Measurements from ENCODE around the gene CLIC1. TPM values are rescaled to one million over a fixed set of nuclear protein-coding genes. Genes with fewer than 3 reads are reported as not detected.

Gene CLIC1
- total RNA-seq, 2 donors from 2014 or later: 222 to 251 TPM

- Histone ChIP-seq H3K9me3 (no peaks in the 10 kb centered on the region), H3K27me3 (replicated peaks; ENCODE audit: insufficient read depth) (no peaks in the 10 kb centered on the region), H3K4me1 (ENCODE audit: control insufficient read depth in 1 of 2, low read depth in 2 of 2) (peaks cover 9 to 24% of the 10 kb centered on the region in 2 donors), H3K36me3 (no peaks in the 10 kb centered on the region), H3K4me3 (no peak overlapping the region), H3K27ac (no peak overlapping the region)
- TF ChIP-seq, protein P1, sequence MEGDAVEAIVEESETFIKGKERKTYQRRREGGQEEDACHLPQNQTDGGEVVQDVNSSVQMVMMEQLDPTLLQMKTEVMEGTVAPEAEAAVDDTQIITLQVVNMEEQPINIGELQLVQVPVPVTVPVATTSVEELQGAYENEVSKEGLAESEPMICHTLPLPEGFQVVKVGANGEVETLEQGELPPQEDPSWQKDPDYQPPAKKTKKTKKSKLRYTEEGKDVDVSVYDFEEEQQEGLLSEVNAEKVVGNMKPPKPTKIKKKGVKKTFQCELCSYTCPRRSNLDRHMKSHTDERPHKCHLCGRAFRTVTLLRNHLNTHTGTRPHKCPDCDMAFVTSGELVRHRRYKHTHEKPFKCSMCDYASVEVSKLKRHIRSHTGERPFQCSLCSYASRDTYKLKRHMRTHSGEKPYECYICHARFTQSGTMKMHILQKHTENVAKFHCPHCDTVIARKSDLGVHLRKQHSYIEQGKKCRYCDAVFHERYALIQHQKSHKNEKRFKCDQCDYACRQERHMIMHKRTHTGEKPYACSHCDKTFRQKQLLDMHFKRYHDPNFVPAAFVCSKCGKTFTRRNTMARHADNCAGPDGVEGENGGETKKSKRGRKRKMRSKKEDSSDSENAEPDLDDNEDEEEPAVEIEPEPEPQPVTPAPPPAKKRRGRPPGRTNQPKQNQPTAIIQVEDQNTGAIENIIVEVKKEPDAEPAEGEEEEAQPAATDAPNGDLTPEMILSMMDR (IDR thresholded peaks at IDR 0.05): no peak
- DNase-seq (ENCODE audit: low spot score) (no peak), ATAC-seq (ENCODE audit: insufficient number of reproducible peaks, low FRiP score, low read depth) (no peak)
These were observed 5.5 kb upstream of the CLIC1 start for GRCh38 chr6:31741815-31742214.

- TF ChIP-seq, protein P1 (IDR thresholded peaks at IDR 0.05): no peak
- peak overlapping the region; percentile 94 for H3K4me3 ChIP-seq
- no peak overlapping the region for H3K27ac ChIP-seq
- H3K4me1 ChIP-seq (ENCODE audit: control insufficient read depth in 1 of 2, low read depth in 2 of 2): peaks cover 12 to 28% of the 10 kb centered on the region in 2 donors
- H3K9me3 ChIP-seq: no peaks in the 10 kb centered on the region
- H3K36me3 ChIP-seq: no peaks in the 10 kb centered on the region
- ATAC-seq (ENCODE audit: insufficient number of reproducible peaks, low FRiP score, low read depth): no peak
- no peak for DNase-seq (ENCODE audit: low spot score)
- H3K27me3 ChIP-seq (replicated peaks; ENCODE audit: insufficient read depth): no peaks in the 10 kb centered on the region
These were observed 4.3 kb upstream of the CLIC1 start for GRCh38 chr6:31740397-31741223.

GRCh38 chr6:31739639-31740396 lies 3.5 kb upstream of the CLIC1 start, which contains the start of gene MSH5:
Gene MSH5 (plus strand): TSS chr6:31740005. CDS start chr6:31740467, 462 bp downstream.
- ATAC-seq (ENCODE audit: insufficient number of reproducible peaks, low FRiP score, low read depth) (peak; percentile 91), DNase-seq (ENCODE audit: low spot score) (peak; percentile 95)
- TF ChIP-seq, protein P1 (IDR thresholded peaks at IDR 0.05): no peak
- no peaks in the 10 kb centered on the region for H3K36me3 ChIP-seq
- H3K27me3 ChIP-seq (replicated peaks; ENCODE audit: insufficient read depth): no peaks in the 10 kb centered on the region
- H3K27ac ChIP-seq: no peak within 1 kb of the TSS
- no peaks in the 10 kb centered on the region for H3K9me3 ChIP-seq
- peaks cover 12 to 28% of the 10 kb centered on the region in 2 donors for H3K4me1 ChIP-seq (ENCODE audit: control insufficient read depth in 1 of 2, low read depth in 2 of 2)
- peak within 1 kb of the TSS; percentile 94 for H3K4me3 ChIP-seq

GRCh38 chr6:31737991-31738979 lies 2.0 kb upstream of the CLIC1 start:
- Histone ChIP-seq H3K9me3 (no peaks in the 10 kb centered on the region), H3K27ac (peak overlapping the region in 1 of 2 donors; percentile 96), H3K4me1 (ENCODE audit: control insufficient read depth in 1 of 2, low read depth in 2 of 2) (peaks cover 21 to 43% of the 10 kb centered on the region in 2 donors), H3K4me3 (peak overlapping the region; percentile 13), H3K27me3 (replicated peaks; ENCODE audit: insufficient read depth) (no peaks in the 10 kb centered on the region), H3K36me3 (peaks cover 6% of the 10 kb centered on the region)
- TF ChIP-seq, protein P1 (IDR thresholded peaks at IDR 0.05): no peak
- ATAC-seq (ENCODE audit: insufficient number of reproducible peaks, low FRiP score, low read depth) (no peak), DNase-seq (ENCODE audit: low spot score) (no peak)

Data from thoracic aorta (tissue), 2 donors.